ENCODE data around the gene ADARB2.

DNA sequence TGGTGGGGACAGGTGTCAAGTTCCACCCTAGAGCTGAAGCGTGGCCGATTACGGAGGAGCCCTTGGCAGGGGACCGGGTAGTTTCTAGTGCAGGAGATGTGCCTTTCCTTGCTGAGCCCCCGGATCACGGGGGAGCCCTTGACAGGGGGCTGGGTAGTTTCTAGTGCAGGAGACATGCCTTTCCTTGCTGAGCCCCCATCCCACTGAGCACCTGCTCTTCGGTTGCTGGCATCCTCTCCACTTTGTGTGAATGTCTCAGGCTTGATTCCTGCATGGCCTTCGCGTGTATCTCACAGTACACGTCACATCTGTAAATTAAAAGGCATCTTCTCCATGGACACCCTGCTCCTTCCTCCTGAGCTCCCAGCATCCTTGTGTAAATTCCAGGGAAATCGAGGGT is 263.5 kb downstream of the ADARB2 start:
- no peak for TF ChIP-seq POLR2AphosphoS5 (IDR thresholded peaks at IDR 0.05)
- TF ChIP-seq, protein P1, sequence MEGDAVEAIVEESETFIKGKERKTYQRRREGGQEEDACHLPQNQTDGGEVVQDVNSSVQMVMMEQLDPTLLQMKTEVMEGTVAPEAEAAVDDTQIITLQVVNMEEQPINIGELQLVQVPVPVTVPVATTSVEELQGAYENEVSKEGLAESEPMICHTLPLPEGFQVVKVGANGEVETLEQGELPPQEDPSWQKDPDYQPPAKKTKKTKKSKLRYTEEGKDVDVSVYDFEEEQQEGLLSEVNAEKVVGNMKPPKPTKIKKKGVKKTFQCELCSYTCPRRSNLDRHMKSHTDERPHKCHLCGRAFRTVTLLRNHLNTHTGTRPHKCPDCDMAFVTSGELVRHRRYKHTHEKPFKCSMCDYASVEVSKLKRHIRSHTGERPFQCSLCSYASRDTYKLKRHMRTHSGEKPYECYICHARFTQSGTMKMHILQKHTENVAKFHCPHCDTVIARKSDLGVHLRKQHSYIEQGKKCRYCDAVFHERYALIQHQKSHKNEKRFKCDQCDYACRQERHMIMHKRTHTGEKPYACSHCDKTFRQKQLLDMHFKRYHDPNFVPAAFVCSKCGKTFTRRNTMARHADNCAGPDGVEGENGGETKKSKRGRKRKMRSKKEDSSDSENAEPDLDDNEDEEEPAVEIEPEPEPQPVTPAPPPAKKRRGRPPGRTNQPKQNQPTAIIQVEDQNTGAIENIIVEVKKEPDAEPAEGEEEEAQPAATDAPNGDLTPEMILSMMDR (IDR thresholded peaks at IDR 0.05) = no peak
- TF ChIP-seq POLR2A (IDR thresholded peaks at IDR 0.05; ENCODE audit: low read depth) = no peak

Measured in esophagus muscularis mucosa (tissue), 3 donors.